ENCODE results near the gene GAB1. TPM values are rescaled to one million over a fixed set of nuclear protein-coding genes. Genes with fewer than 3 reads are reported as not detected.

GAB1 gene
- total and polyA plus RNA-seq, 2 of the 13 experiments (the other 11 are each of a cell fraction or from before 2014, with no cell fraction given) = 8.7 to 14.7 TPM

DNA sequence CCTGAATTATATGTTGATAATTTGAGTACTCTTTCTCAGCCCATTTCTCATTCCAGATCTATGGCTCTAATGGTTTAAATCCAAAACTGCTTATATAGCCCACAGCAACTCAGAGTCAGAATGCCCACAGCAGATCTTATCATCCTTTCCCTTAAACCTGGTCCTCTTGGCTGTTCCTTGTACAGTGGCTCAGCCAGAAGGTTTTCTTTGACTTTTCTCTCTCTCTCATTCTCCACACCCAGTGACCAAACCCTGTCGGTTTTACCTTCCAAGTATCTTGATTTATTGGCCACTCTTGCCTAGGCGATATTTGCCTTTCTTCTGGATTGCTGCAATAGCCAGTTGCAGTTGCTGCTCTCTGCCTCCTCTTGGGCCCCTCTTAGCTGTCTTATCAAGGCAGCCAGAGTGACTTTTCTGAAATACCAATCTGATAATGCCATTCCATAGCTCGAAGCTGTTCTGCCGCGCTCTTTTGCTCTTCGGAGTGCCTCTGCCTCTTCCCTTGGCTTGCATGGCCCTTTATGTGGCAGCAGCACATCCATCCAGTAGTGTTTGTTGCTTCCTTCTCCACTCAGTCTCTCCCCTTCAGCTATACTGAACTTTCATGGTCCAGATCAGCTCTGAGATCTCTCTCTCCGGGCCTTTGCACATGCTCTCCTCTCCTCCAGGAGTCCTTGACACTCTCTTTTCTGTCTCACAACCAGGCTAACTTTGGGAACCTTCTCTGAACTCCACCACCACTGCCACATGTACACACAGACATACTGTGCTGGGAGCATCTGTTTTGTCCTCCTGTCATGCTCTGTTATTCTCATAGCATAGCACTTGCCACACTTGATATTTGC lies 11.8 kb downstream of the GAB1 start:
- Histone ChIP-seq H3K4me2 (ENCODE audit: low read depth, low read length) (no peak overlapping the region), H3K79me2 (ENCODE audit: insufficient read depth, low read length) (peaks cover 49% of the 10 kb centered on the region), H3K4me3 (replicated peaks in 1 of 3; ENCODE audit: insufficient read depth in 1 of 3, low read depth in 2 of 3, low read length in 3 of 3) (no peak overlapping the region), H3K9ac (ENCODE audit: insufficient read depth, low read depth, low read length) (no peak overlapping the region), H3K27me3 (ENCODE audit: control insufficient read depth in 1 of 2, insufficient read depth in 2 of 2, low read length in 2 of 2) (no peaks in the 10 kb centered on the region), H2AFZ (ENCODE audit: low read length) (no peak overlapping the region), H3K36me3 (replicated peaks in 1 of 2; ENCODE audit: control insufficient read depth in 1 of 2, insufficient read depth in 2 of 2, low read length in 2 of 2) (no peaks in the 10 kb centered on the region), H3K4me1 (ENCODE audit: insufficient read depth, low read length) (peaks cover 15% of the 10 kb centered on the region), H3K27ac (ENCODE audit: extremely low read length, insufficient read depth, low read length) (no peak overlapping the region), H4K20me1 (ENCODE audit: insufficient read depth, low read length) (no peaks in the 10 kb centered on the region), H3K9me3 (ENCODE audit: low read length) (no peaks in the 10 kb centered on the region)
- WGBS (ENCODE audit: low lambda C conversion rate) = 88% methylated on average over 7 of the region's 7 CpGs
- FAIRE-seq (no peak), ATAC-seq (no peak), DNase-seq (ENCODE audit: low spot score) (no peak)
- BruUV-seq (replicated peaks) = no TSS peak
- CTCF ChIA-PET (ENCODE audit: low intra/inter-chr PET ratio, low total read pairs) = no interaction called here
- POLR2A ChIA-PET = no interaction called here
- in situ Hi-C loops (cut with HindIII; ENCODE audit: extremely low pct_ligation_motif_present, low pct_unique_long_range_greater_than_20kb) (no loop called here), intact Hi-C loops (cut with micrococcal nuclease; ENCODE audit: unreplicated experiment) (no loop called here)
- TF ChIP-seq PRMT3 (CRISPR knock-in tag; IDR thresholded peaks at IDR 0.05; ENCODE audit: borderline replicate concordance, low read depth) (no peak), ZNF33A (CRISPR knock-in tag; IDR thresholded peaks at IDR 0.05; ENCODE audit: borderline replicate concordance) (no peak), TBX3 (IDR thresholded peaks at IDR 0.05; ENCODE audit: borderline replicate concordance) (no peak), ZFP90 (CRISPR knock-in tag; IDR thresholded peaks at IDR 0.05; ENCODE audit: borderline replicate concordance) (no peak), ZSCAN21 (CRISPR knock-in tag; IDR thresholded peaks at IDR 0.05; ENCODE audit: borderline replicate concordance) (no peak), ZKSCAN1 (IDR thresholded peaks at IDR 0.05; ENCODE audit: low read length) (no peak), HDAC2 (CRISPR knock-in tag; IDR thresholded peaks at IDR 0.05) (no peak), ZNF335 (CRISPR knock-in tag; IDR thresholded peaks at IDR 0.05) (no peak), NONO (IDR thresholded peaks at IDR 0.05) (no peak), NONO (CRISPR knock-in tag; conservative IDR thresholded peaks at IDR 0.05) (no peak), ZNF589 (CRISPR knock-in tag; conservative IDR thresholded peaks at IDR 0.05) (no peak), ZBTB1 (CRISPR knock-in tag; IDR thresholded peaks at IDR 0.05; ENCODE audit: borderline replicate concordance) (no peak), GABPB1 (CRISPR knock-in tag; IDR thresholded peaks at IDR 0.05) (no peak), ZNF7 (CRISPR knock-in tag; IDR thresholded peaks at IDR 0.05) (no peak)
- TF ChIP-seq, protein P1, sequence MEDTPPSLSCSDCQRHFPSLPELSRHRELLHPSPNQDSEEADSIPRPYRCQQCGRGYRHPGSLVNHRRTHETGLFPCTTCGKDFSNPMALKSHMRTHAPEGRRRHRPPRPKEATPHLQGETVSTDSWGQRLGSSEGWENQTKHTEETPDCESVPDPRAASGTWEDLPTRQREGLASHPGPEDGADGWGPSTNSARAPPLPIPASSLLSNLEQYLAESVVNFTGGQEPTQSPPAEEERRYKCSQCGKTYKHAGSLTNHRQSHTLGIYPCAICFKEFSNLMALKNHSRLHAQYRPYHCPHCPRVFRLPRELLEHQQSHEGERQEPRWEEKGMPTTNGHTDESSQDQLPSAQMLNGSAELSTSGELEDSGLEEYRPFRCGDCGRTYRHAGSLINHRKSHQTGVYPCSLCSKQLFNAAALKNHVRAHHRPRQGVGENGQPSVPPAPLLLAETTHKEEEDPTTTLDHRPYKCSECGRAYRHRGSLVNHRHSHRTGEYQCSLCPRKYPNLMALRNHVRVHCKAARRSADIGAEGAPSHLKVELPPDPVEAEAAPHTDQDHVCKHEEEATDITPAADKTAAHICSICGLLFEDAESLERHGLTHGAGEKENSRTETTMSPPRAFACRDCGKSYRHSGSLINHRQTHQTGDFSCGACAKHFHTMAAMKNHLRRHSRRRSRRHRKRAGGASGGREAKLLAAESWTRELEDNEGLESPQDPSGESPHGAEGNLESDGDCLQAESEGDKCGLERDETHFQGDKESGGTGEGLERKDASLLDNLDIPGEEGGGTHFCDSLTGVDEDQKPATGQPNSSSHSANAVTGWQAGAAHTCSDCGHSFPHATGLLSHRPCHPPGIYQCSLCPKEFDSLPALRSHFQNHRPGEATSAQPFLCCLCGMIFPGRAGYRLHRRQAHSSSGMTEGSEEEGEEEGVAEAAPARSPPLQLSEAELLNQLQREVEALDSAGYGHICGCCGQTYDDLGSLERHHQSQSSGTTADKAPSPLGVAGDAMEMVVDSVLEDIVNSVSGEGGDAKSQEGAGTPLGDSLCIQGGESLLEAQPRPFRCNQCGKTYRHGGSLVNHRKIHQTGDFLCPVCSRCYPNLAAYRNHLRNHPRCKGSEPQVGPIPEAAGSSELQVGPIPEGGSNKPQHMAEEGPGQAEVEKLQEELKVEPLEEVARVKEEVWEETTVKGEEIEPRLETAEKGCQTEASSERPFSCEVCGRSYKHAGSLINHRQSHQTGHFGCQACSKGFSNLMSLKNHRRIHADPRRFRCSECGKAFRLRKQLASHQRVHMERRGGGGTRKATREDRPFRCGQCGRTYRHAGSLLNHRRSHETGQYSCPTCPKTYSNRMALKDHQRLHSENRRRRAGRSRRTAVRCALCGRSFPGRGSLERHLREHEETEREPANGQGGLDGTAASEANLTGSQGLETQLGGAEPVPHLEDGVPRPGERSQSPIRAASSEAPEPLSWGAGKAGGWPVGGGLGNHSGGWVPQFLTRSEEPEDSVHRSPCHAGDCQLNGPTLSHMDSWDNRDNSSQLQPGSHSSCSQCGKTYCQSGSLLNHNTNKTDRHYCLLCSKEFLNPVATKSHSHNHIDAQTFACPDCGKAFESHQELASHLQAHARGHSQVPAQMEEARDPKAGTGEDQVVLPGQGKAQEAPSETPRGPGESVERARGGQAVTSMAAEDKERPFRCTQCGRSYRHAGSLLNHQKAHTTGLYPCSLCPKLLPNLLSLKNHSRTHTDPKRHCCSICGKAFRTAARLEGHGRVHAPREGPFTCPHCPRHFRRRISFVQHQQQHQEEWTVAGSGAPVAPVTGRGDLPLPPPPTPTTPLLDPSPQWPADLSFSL (CRISPR knock-in tag; IDR thresholded peaks at IDR 0.05) = no peak
- TF ChIP-seq, protein P2, sequence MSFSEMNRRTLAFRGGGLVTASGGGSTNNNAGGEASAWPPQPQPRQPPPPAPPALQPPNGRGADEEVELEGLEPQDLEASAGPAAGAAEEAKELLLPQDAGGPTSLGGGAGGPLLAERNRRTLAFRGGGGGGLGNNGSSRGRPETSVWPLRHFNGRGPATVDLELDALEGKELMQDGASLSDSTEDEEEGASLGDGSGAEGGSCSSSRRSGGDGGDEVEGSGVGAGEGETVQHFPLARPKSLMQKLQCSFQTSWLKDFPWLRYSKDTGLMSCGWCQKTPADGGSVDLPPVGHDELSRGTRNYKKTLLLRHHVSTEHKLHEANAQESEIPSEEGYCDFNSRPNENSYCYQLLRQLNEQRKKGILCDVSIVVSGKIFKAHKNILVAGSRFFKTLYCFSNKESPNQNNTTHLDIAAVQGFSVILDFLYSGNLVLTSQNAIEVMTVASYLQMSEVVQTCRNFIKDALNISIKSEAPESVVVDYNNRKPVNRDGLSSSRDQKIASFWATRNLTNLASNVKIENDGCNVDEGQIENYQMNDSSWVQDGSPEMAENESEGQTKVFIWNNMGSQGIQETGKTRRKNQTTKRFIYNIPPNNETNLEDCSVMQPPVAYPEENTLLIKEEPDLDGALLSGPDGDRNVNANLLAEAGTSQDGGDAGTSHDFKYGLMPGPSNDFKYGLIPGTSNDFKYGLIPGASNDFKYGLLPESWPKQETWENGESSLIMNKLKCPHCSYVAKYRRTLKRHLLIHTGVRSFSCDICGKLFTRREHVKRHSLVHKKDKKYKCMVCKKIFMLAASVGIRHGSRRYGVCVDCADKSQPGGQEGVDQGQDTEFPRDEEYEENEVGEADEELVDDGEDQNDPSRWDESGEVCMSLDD (CRISPR knock-in tag; IDR thresholded peaks at IDR 0.05; ENCODE audit: borderline replicate concordance) = no peak
